ENCODE data around the gene STAT5B. TPM values are rescaled to one million over a fixed set of nuclear protein-coding genes. Genes with fewer than 3 reads are reported as not detected.
A peak's percentile ranks its signal among the peaks of the same experiment; 100 is the strongest.

STAT5B gene
- total RNA-seq, 2 donors from 2014 or later: 35.7 to 51.4 TPM

DNA sequence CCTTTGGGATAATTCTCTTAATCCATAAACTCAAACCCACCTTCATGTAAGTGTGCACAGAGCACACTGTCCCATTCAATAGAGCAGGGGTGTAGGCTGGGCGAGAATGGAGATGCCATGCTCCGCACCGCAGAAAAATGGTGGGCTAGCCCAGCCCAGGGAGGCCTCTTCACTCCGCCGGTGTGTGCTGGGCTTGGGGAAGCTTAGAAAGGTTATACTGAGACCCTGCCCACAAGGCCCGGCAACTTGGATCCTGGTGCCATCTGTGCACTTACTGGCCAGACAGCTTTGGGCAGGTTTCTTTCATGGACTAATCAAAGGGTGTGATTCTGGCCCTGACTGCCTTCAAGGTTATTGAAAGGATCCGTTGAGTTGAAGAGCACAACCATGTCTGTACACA lies 8.4 kb upstream of the STAT5B start:
- Mint-ChIP-seq H3K27me3 (ENCODE audit: insufficient read depth) (peaks cover 26% of the 10 kb centered on the region), H3K27ac (no peak overlapping the region), H3K9me3 (no peaks in the 10 kb centered on the region), H3K4me3 (no peak overlapping the region), H3K4me1 (peaks cover 3% of the 10 kb centered on the region), H3K36me3 (ENCODE audit: low read depth) (no peaks in the 10 kb centered on the region)
- 93 to 94% methylated on average over 5 to 7 of the region's 7 CpGs for WGBS, 2 experiments (ENCODE audit: insufficient coverage in 1 of 2, insufficient read length in 1 of 2)
- H3K4me1 ChIP-seq (ENCODE audit: control insufficient read depth, insufficient read depth, low read length): no peaks in the 10 kb centered on the region
- peaks cover 32% of the 10 kb centered on the region for H3K27me3 ChIP-seq (ENCODE audit: control insufficient read depth, insufficient read depth, low read length, poor library complexity, severe bottlenecking)
- no peak overlapping the region for H3K27ac ChIP-seq (ENCODE audit: low read depth, low read length)
- no peak overlapping the region for H3K9ac ChIP-seq (ENCODE audit: extremely low read depth, low read length, poor library complexity, severe bottlenecking)
- TF ChIP-seq, protein P1, sequence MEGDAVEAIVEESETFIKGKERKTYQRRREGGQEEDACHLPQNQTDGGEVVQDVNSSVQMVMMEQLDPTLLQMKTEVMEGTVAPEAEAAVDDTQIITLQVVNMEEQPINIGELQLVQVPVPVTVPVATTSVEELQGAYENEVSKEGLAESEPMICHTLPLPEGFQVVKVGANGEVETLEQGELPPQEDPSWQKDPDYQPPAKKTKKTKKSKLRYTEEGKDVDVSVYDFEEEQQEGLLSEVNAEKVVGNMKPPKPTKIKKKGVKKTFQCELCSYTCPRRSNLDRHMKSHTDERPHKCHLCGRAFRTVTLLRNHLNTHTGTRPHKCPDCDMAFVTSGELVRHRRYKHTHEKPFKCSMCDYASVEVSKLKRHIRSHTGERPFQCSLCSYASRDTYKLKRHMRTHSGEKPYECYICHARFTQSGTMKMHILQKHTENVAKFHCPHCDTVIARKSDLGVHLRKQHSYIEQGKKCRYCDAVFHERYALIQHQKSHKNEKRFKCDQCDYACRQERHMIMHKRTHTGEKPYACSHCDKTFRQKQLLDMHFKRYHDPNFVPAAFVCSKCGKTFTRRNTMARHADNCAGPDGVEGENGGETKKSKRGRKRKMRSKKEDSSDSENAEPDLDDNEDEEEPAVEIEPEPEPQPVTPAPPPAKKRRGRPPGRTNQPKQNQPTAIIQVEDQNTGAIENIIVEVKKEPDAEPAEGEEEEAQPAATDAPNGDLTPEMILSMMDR (conservative IDR thresholded peaks at IDR 0.05): no peak
- DNase-seq: peak; percentile 40
- H3K4me3 ChIP-seq (ENCODE audit: low read length): no peak overlapping the region
- no peaks in the 10 kb centered on the region for H3K9me3 ChIP-seq (ENCODE audit: control insufficient read depth, low read length)
- no peaks in the 10 kb centered on the region for H3K36me3 ChIP-seq (ENCODE audit: control insufficient read depth, insufficient read depth, low read length)

DNA sequence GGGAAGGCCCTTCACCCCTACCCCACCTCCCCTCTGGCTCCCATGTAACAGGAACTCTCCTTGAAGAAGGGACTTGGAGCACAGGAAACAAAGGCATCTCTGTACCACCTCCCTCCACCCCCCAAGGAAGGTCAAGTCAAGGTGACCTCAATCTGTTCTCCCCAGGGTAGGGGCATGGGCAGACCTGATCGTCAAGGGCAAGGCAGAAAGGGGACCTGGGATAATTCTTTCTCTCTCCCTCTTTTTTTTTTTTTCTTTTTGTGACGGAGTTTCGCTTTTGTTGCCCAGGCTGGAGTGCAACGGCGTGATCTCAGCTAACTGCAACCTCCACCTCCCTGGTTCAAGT lies 7.8 kb upstream of the STAT5B start:
- Histone ChIP-seq H3K27me3 (ENCODE audit: control insufficient read depth, insufficient read depth, low read length, poor library complexity, severe bottlenecking) (peaks cover 27% of the 10 kb centered on the region), H3K9me3 (ENCODE audit: control insufficient read depth, low read length) (no peaks in the 10 kb centered on the region), H3K9ac (ENCODE audit: extremely low read depth, low read length, poor library complexity, severe bottlenecking) (no peak overlapping the region), H3K27ac (ENCODE audit: low read depth, low read length) (no peak overlapping the region), H3K4me1 (ENCODE audit: control insufficient read depth, insufficient read depth, low read length) (no peaks in the 10 kb centered on the region), H3K36me3 (ENCODE audit: control insufficient read depth, insufficient read depth, low read length) (no peaks in the 10 kb centered on the region), H3K4me3 (ENCODE audit: low read length) (no peak overlapping the region)
- H3K4me3 Mint-ChIP-seq: no peak overlapping the region
- peaks cover 3% of the 10 kb centered on the region for H3K4me1 Mint-ChIP-seq
- TF ChIP-seq, protein P1 (conservative IDR thresholded peaks at IDR 0.05): no peak
- 89% methylated on average over 5 of the region's 5 CpGs; no CpG with 5 or more reads in 1 of the 2 experiments for WGBS, 2 experiments (ENCODE audit: insufficient coverage in 1 of 2, insufficient read length in 1 of 2)
- H3K27ac Mint-ChIP-seq: no peak overlapping the region
- DNase-seq: no peak
- peaks cover 21% of the 10 kb centered on the region for H3K27me3 Mint-ChIP-seq (ENCODE audit: insufficient read depth)
- no peaks in the 10 kb centered on the region for H3K36me3 Mint-ChIP-seq (ENCODE audit: low read depth)
- H3K9me3 Mint-ChIP-seq: no peaks in the 10 kb centered on the region

DNA sequence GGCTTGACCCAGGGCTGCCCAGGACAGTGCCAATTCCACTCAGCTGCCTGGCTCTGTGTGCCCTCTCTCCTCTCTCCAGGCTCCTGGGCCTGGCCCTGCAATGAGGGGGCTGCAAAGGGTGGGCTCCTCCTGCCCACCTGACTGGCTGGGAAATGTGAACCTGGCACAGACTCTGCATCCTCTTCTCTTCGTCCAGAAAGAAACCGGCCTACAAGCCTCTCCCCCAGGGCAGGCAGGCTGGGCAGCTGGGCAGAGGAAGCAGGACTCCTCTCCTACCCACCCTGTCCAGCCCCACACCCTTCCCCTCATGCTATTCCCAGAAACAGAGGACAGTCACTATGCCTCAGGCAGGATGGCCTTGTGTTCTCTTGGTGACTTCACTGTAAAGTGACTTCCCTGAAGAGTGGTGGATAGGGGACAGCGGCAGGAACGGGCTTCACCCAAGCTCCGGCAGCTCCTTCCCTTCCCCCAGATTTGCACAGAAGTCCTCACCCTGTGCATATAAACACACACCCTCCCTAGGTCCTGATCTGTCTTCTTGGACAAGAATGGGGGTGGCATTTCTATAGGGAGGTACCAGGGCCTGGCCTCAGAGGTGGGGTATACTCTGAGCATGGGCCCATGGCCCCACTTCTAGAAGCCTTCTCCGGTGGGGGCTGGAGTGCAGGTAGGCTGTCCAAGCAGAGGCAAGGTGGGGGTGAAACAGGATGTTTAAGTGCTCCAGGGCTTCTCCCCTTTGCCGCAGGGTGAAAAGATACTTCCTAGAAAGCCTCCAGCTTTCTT lies 7.2 kb upstream of the STAT5B start:
- H3K4me3 ChIP-seq (ENCODE audit: low read length): no peak overlapping the region
- Mint-ChIP-seq H3K27me3 (ENCODE audit: insufficient read depth) (peaks cover 16% of the 10 kb centered on the region), H3K36me3 (ENCODE audit: low read depth) (no peaks in the 10 kb centered on the region), H3K9me3 (no peaks in the 10 kb centered on the region), H3K27ac (no peak overlapping the region), H3K4me3 (no peak overlapping the region), H3K4me1 (peaks cover 3% of the 10 kb centered on the region)
- peaks cover 21% of the 10 kb centered on the region for H3K27me3 ChIP-seq (ENCODE audit: control insufficient read depth, insufficient read depth, low read length, poor library complexity, severe bottlenecking)
- H3K36me3 ChIP-seq (ENCODE audit: control insufficient read depth, insufficient read depth, low read length): no peaks in the 10 kb centered on the region
- no peak overlapping the region for H3K9ac ChIP-seq (ENCODE audit: extremely low read depth, low read length, poor library complexity, severe bottlenecking)
- TF ChIP-seq, protein P1 (conservative IDR thresholded peaks at IDR 0.05): no peak
- WGBS, 2 experiments (ENCODE audit: insufficient coverage in 1 of 2, insufficient read length in 1 of 2): 90 to 100% methylated on average over 5 to 7 of the region's 7 CpGs
- H3K27ac ChIP-seq (ENCODE audit: low read depth, low read length): no peak overlapping the region
- H3K4me1 ChIP-seq (ENCODE audit: control insufficient read depth, insufficient read depth, low read length): no peaks in the 10 kb centered on the region
- no peaks in the 10 kb centered on the region for H3K9me3 ChIP-seq (ENCODE audit: control insufficient read depth, low read length)
- peak; percentile 40 for DNase-seq

All from endodermal cell (in vitro differentiated cells).